ENCODE results near the gene KLHDC9. TPM values are rescaled to one million over a fixed set of nuclear protein-coding genes. Genes with fewer than 3 reads are reported as not detected.

KLHDC9 gene
- polyA plus RNA-seq, 2 of the 4 experiments (the other 2 are of a cell fraction): 1.2 to 3.6 TPM

GRCh38 chr1:161080441-161081405 is 17.4 kb upstream of the KLHDC9 start:
- ChIA-PET CTCF (interaction anchor here (1.1 to 12.7 kb wide), 5 partner anchors 9 to 83 kb away, joined by 3 to 167 read pairs (median 5); partner anchors contain the start of gene KLHDC9), POLR2A (no interaction called here)
- H3K27ac ChIP-seq: peak overlapping the region; percentile 32 to 88
- DNase-seq (ENCODE audit: low read depth in 1 of 2, low spot score in 1 of 2): no peak
- no peak overlapping the region for H3K4me3 ChIP-seq
- FAIRE-seq: no peak
- no peak for ATAC-seq
- 73% methylated on average over 5 of the region's 5 CpGs for WGBS (ENCODE audit: missing lambda C conversion rate)
- H3K4me1 ChIP-seq: peaks cover 45% of the 10 kb centered on the region
- H3K9me3 ChIP-seq: no peaks in the 10 kb centered on the region
- TF ChIP-seq REST (IDR thresholded peaks at IDR 0.05): no peak
- no peak for TF ChIP-seq CBX2 (IDR thresholded peaks at IDR 0.05; ENCODE audit: borderline replicate concordance, low read depth)
- TF ChIP-seq RAD21 (conservative IDR thresholded peaks at IDR 0.05 in 1 of 2, IDR thresholded peaks at IDR 0.05 in 1 of 2): no peak
- no peak for TF ChIP-seq ELK1 (IDR thresholded peaks at IDR 0.05; ENCODE audit: low read depth, low read length)
- TF ChIP-seq EP300 (IDR thresholded peaks at IDR 0.05): no peak
- no peak for TF ChIP-seq BHLHE40 (IDR thresholded peaks at IDR 0.05; ENCODE audit: low read depth, low read length)
- no peak for TF ChIP-seq MYC (IDR thresholded peaks at IDR 0.05; ENCODE audit: borderline replicate concordance, low read length)
- no peak for TF ChIP-seq HMGXB4 (CRISPR knock-in tag; IDR thresholded peaks at IDR 0.05; ENCODE audit: borderline replicate concordance)
- no peak for TF ChIP-seq NR3C1 (IDR thresholded peaks at IDR 0.05)
- TF ChIP-seq HEYL (CRISPR knock-in tag; IDR thresholded peaks at IDR 0.05): no peak
- no peak for TF ChIP-seq ZFP36 (IDR thresholded peaks at IDR 0.05; ENCODE audit: borderline replicate concordance, partially characterized antibody)
- no peak for TF ChIP-seq HOXB5 (CRISPR knock-in tag; IDR thresholded peaks at IDR 0.05)
- TF ChIP-seq FOSL2 (IDR thresholded peaks at IDR 0.05): no peak
- no peak for TF ChIP-seq FOSL2 (CRISPR knock-in tag; IDR thresholded peaks at IDR 0.05)
- no peak for TF ChIP-seq EHF (CRISPR knock-in tag; IDR thresholded peaks at IDR 0.05)
- TF ChIP-seq MAX (IDR thresholded peaks at IDR 0.05): no peak
- no peak for TF ChIP-seq ATOH8 (CRISPR knock-in tag; IDR thresholded peaks at IDR 0.05; ENCODE audit: low read depth)
- TF ChIP-seq NPAS2 (CRISPR knock-in tag; IDR thresholded peaks at IDR 0.05; ENCODE audit: borderline replicate concordance): no peak
- no peak overlapping the region for H3K4me2 ChIP-seq

All from A549 (cell line).